Activated naive CD4-positive, alpha-beta T cell treated with anti-CD3 and anti-CD28 coated beads, Interleukin-2, amount 10 ng/mL, durations not matched to agents 7 days and 5 days (primary cell): ENCODE measurements around the gene CLEC16A.

Source experiments
- CTCF ChIA-PET: fragments of 350-600 bp; sonication (Branson Sonifier 250); formaldehyde crosslinking; loops from one replicate; lab custom pipeline; 2021; ENCODE audit warnings: antibody characterized with exemption; lab: Charles Lee
- DNase-seq: peaks from one replicate; pipeline ENCODE4 v3.0.0-alpha.2; 2020
- H3K27ac Mint-ChIP-seq: one replicate; pipeline ENCODE4 v1.8.0; 2021; ENCODE audit warnings: mild to moderate bottlenecking, moderate library complexity, mixed read lengths
- H3K27me3 Mint-ChIP-seq: one replicate; pipeline ENCODE4 v1.8.0; 2021; ENCODE audit warnings: mild to moderate bottlenecking, mixed read lengths
- H3K36me3 Mint-ChIP-seq: one replicate; pipeline ENCODE4 v1.8.0; 2021; ENCODE audit warnings: mixed read lengths
- H3K4me1 Mint-ChIP-seq: one replicate; pipeline ENCODE4 v1.8.0; 2021; ENCODE audit warnings: mixed read lengths
- H3K4me3 Mint-ChIP-seq: one replicate; pipeline ENCODE4 v1.8.0; 2021; ENCODE audit warnings: mild to moderate bottlenecking, moderate library complexity, mixed read lengths
- H3K9me3 Mint-ChIP-seq: one replicate; pipeline ENCODE4 v1.8.0; 2021; ENCODE audit warnings: mixed read lengths

CLEC16A gene

GRCh38 chr16:11063448-11064201 lies 119.3 kb downstream of the CLEC16A start:
- H3K4me3 Mint-ChIP-seq: no peak overlapping the region
- DNase-seq: no peak
- H3K27me3 Mint-ChIP-seq: no peaks in the 10 kb centered on the region
- peaks cover 65% of the 10 kb centered on the region for H3K36me3 Mint-ChIP-seq
- CTCF ChIA-PET: no interaction called here
- H3K27ac Mint-ChIP-seq: no peak overlapping the region
- H3K9me3 Mint-ChIP-seq: no peaks in the 10 kb centered on the region
- H3K4me1 Mint-ChIP-seq: peaks cover 41% of the 10 kb centered on the region

- Mint-ChIP-seq H3K27ac (no peak overlapping the region), H3K9me3 (no peaks in the 10 kb centered on the region), H3K4me3 (no peak overlapping the region), H3K36me3 (peaks cover 60% of the 10 kb centered on the region), H3K27me3 (no peaks in the 10 kb centered on the region), H3K4me1 (peaks cover 36% of the 10 kb centered on the region)
- DNase-seq: no peak
- CTCF ChIA-PET: no interaction called here
Measured at GRCh38 chr16:11064202-11064540, 119.8 kb downstream of the CLEC16A start.

- no peak for DNase-seq
Measured at GRCh38 chr16:11064851-11065250, 120.5 kb downstream of the CLEC16A start.

GRCh38 chr16:11066261-11066870 lies 122.0 kb downstream of the CLEC16A start:
- Mint-ChIP-seq H3K27me3 (no peaks in the 10 kb centered on the region), H3K4me1 (peaks cover 43% of the 10 kb centered on the region), H3K4me3 (no peak overlapping the region), H3K9me3 (no peaks in the 10 kb centered on the region), H3K27ac (peak overlapping the region; percentile 17), H3K36me3 (peaks cover 63% of the 10 kb centered on the region)
- CTCF ChIA-PET: interaction anchor here (1.2 kb wide), 1 partner anchor 9 kb away, joined by 6 read pairs; no protein-coding TSS in a partner anchor
- peak; percentile 33 for DNase-seq

More at GRCh38 chr16:11064851-11065250, 120.5 kb downstream of the CLEC16A start:
- Mint-ChIP-seq H3K27me3 (no peaks in the 10 kb centered on the region), H3K9me3 (no peaks in the 10 kb centered on the region), H3K4me3 (no peak overlapping the region), H3K4me1 (peaks cover 35% of the 10 kb centered on the region), H3K27ac (no peak overlapping the region), H3K36me3 (peaks cover 61% of the 10 kb centered on the region)
- CTCF ChIA-PET: interaction anchor here (1.0 kb wide), 1 partner anchor 13 kb away, joined by 3 read pairs; no protein-coding TSS in a partner anchor

- H3K9me3 Mint-ChIP-seq: no peaks in the 10 kb centered on the region
- no peaks in the 10 kb centered on the region for H3K27me3 Mint-ChIP-seq
- DNase-seq: no peak
- H3K4me3 Mint-ChIP-seq: no peak overlapping the region
- H3K27ac Mint-ChIP-seq: no peak overlapping the region
- peaks cover 50% of the 10 kb centered on the region for H3K4me1 Mint-ChIP-seq
- CTCF ChIA-PET: interaction anchor here (1.1 kb wide), 1 partner anchor 8 kb away, joined by 4 read pairs; no protein-coding TSS in a partner anchor
- peaks cover 60% of the 10 kb centered on the region for H3K36me3 Mint-ChIP-seq
Measured at GRCh38 chr16:11067266-11067665, 122.9 kb downstream of the CLEC16A start.

- H3K9me3 Mint-ChIP-seq: no peaks in the 10 kb centered on the region
- DNase-seq: no peak
- CTCF ChIA-PET: interaction anchor here (1.1 kb wide), 1 partner anchor 8 kb away, joined by 4 read pairs; no protein-coding TSS in a partner anchor
- H3K4me3 Mint-ChIP-seq: no peak overlapping the region
- peaks cover 63% of the 10 kb centered on the region for H3K36me3 Mint-ChIP-seq
- H3K27ac Mint-ChIP-seq: no peak overlapping the region
- H3K4me1 Mint-ChIP-seq: peaks cover 54% of the 10 kb centered on the region
- no peaks in the 10 kb centered on the region for H3K27me3 Mint-ChIP-seq
Measured at GRCh38 chr16:11067697-11068141, 123.4 kb downstream of the CLEC16A start.

GRCh38 chr16:11071829-11072228 lies 127.5 kb downstream of the CLEC16A start:
- Mint-ChIP-seq H3K9me3 (no peaks in the 10 kb centered on the region), H3K27me3 (no peaks in the 10 kb centered on the region), H3K4me1 (peaks cover 64% of the 10 kb centered on the region), H3K36me3 (peaks cover 47% of the 10 kb centered on the region), H3K4me3 (no peak overlapping the region), H3K27ac (no peak overlapping the region)
- no peak for DNase-seq
- CTCF ChIA-PET: no interaction called here

DNA sequence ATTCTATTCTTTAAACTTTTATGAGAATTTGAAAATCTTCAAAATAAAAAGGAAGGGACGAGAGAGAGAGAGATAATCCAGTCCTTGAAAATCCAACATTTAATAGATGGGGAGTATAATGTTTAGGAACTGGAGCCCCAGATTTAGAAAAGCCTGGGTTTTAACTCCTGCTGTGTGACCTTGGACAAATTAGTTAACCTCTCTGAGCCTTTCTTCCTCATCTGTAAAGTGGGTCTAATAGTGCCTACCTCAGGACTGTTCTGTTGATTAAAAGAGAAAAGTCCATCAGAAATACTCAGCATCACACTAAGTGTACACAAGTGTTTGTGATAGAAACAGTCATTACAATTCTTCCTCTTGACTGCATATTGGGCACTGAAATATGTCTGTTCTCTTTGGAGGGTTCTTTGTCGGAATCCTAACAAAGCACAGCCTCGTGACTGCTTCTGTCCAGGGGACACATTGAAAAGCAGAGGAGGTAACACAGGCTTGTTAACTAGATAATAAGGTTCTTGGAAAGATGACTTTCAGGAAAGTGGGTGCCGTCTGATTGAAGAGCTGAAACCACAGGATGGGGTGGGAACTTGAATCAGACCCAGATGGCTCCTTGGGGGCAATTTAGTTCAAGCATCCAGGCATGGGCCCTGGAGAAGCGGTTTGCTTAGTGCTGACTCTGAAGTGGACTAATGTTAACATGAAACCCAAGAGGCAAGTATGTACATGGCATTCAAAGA lies 128.2 kb downstream of the CLEC16A start:
- Mint-ChIP-seq H3K27ac (peak overlapping the region; percentile 68), H3K4me1 (peaks cover 67% of the 10 kb centered on the region), H3K4me3 (no peak overlapping the region), H3K9me3 (no peaks in the 10 kb centered on the region), H3K27me3 (no peaks in the 10 kb centered on the region), H3K36me3 (peaks cover 45% of the 10 kb centered on the region)
- peak; percentile 31 for DNase-seq
- CTCF ChIA-PET: no interaction called here

- CTCF ChIA-PET: no interaction called here
- Mint-ChIP-seq H3K9me3 (no peaks in the 10 kb centered on the region), H3K27me3 (no peaks in the 10 kb centered on the region), H3K36me3 (peaks cover 46% of the 10 kb centered on the region), H3K4me3 (no peak overlapping the region), H3K4me1 (peaks cover 74% of the 10 kb centered on the region), H3K27ac (no peak overlapping the region)
- no peak for DNase-seq
Measured at GRCh38 chr16:11073407-11073999, 129.1 kb downstream of the CLEC16A start.

GRCh38 chr16:11074131-11074530 lies 129.8 kb downstream of the CLEC16A start:
- DNase-seq: no peak
- Mint-ChIP-seq H3K4me3 (no peak overlapping the region), H3K9me3 (no peaks in the 10 kb centered on the region), H3K4me1 (peaks cover 80% of the 10 kb centered on the region), H3K36me3 (peaks cover 45% of the 10 kb centered on the region), H3K27me3 (no peaks in the 10 kb centered on the region), H3K27ac (no peak overlapping the region)
- CTCF ChIA-PET: no interaction called here

GRCh38 chr16:11075163-11075562 lies 130.8 kb downstream of the CLEC16A start:
- DNase-seq: no peak
- peaks cover 50% of the 10 kb centered on the region for H3K36me3 Mint-ChIP-seq
- H3K27me3 Mint-ChIP-seq: no peaks in the 10 kb centered on the region
- no peak overlapping the region for H3K4me3 Mint-ChIP-seq
- H3K9me3 Mint-ChIP-seq: no peaks in the 10 kb centered on the region
- H3K4me1 Mint-ChIP-seq: peaks cover 90% of the 10 kb centered on the region
- H3K27ac Mint-ChIP-seq: no peak overlapping the region
- CTCF ChIA-PET: interaction anchor here (0.6 to 2.0 kb wide), 5 partner anchors 9 to 26 kb away, joined by 3 to 6 read pairs (median 3); no protein-coding TSS in a partner anchor

DNA sequence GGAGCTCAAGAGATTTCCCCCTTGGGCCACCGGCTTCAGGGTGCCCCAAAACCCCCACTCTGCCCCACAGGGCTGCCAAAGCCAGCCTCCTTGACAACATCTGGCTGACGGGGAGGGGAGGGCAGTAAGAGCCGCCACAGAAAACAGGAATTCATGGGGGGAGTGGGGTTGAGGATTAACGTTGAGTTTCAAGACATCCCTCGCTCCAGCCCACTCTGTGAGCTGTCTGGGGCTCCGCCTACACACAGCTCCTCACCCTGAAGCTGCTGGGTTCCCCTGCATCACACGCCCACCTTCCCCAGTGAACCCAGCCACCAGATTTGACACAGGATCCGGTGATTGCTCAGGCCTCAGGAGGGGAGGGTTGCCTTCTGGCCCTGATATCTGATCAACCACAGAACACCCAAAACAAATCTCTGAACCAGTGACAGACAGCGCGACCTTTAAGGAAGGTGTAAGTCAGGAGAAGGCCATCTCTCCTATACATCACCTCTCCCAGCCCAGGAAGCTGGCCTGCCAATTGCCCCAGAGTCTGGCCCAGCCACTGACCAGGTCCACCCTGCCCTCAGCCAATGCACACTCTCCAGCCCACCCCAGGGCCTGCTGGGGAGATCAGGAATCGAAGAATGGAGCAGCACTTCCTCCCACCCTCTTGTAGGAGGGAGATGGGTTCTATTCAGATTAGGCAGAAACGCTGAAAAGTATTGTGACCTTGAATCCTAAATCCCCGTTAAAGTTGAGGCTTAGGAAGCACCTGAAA lies 132.1 kb downstream of the CLEC16A start:
- Mint-ChIP-seq H3K27me3 (no peaks in the 10 kb centered on the region), H3K36me3 (peaks cover 49% of the 10 kb centered on the region), H3K4me3 (no peak overlapping the region), H3K4me1 (peaks cover 90% of the 10 kb centered on the region), H3K27ac (peak overlapping the region; percentile 69), H3K9me3 (no peaks in the 10 kb centered on the region)
- DNase-seq: peak; percentile 71
- CTCF ChIA-PET: interaction anchor here (0.8 to 2.0 kb wide), 6 partner anchors 10 to 179 kb away, joined by 3 to 6 read pairs (median 4); no protein-coding TSS in a partner anchor

- Mint-ChIP-seq H3K36me3 (peaks cover 47% of the 10 kb centered on the region), H3K4me1 (peaks cover 85% of the 10 kb centered on the region), H3K27me3 (no peaks in the 10 kb centered on the region), H3K4me3 (no peak overlapping the region), H3K27ac (peak overlapping the region; percentile 6), H3K9me3 (no peaks in the 10 kb centered on the region)
- CTCF ChIA-PET: no interaction called here
- no peak for DNase-seq
Measured at GRCh38 chr16:11078812-11079459, 134.6 kb downstream of the CLEC16A start.
